SIG-M5 treated with dmso at 0.1 percent for 504 hours (cell line): ENCODE measurements around the gene RBPJ.

Experiments used
- DNase-seq: peaks from one replicate; lab custom pipeline; 2025; ENCODE audit not compliant: unreplicated experiment; lab: John Stamatoyannopoulos, UW

The RBPJ gene

GRCh38 chr4:26413582-26413981 lies 92.8 kb downstream of the RBPJ start:
- DNase-seq = no peak

- no peak for DNase-seq
Measured at GRCh38 chr4:26418107-26418506, 97.3 kb downstream of the RBPJ start.

GRCh38 chr4:26418850-26419249 lies 98.0 kb downstream of the RBPJ start:
- DNase-seq = no peak

GRCh38 chr4:26420438-26420837 lies 99.6 kb downstream of the RBPJ start:
- DNase-seq = no peak

GRCh38 chr4:26420913-26421312 lies 100.1 kb downstream of the RBPJ start:
- DNase-seq = no peak

- no peak for DNase-seq
Measured at GRCh38 chr4:26424153-26424552, 103.3 kb downstream of the RBPJ start.

GRCh38 chr4:26424838-26425237 lies 104.0 kb downstream of the RBPJ start:
- DNase-seq = no peak

GRCh38 chr4:26425953-26426352 lies 105.1 kb downstream of the RBPJ start:
- DNase-seq = no peak

- no peak for DNase-seq
Measured at GRCh38 chr4:26426892-26427291, 106.1 kb downstream of the RBPJ start.

- DNase-seq = no peak
Measured at GRCh38 chr4:26429910-26430309, 109.1 kb downstream of the RBPJ start.

- DNase-seq = no peak
Measured at GRCh38 chr4:26431461-26432180, 110.8 kb downstream of the RBPJ start.

- DNase-seq = no peak
Measured at GRCh38 chr4:26432419-26432818, 111.6 kb downstream of the RBPJ start.

GRCh38 chr4:26433556-26433955 lies 112.7 kb downstream of the RBPJ start:
- DNase-seq = no peak

GRCh38 chr4:26434030-26434639 lies 113.3 kb downstream of the RBPJ start:
- DNase-seq = no peak

- DNase-seq = no peak
Measured at GRCh38 chr4:26441102-26441501, 120.3 kb downstream of the RBPJ start.

GRCh38 chr4:26441771-26442170 lies 121.0 kb downstream of the RBPJ start:
- no peak for DNase-seq

GRCh38 chr4:26447378-26447777 lies 126.6 kb downstream of the RBPJ start:
- DNase-seq = no peak

GRCh38 chr4:26450418-26450817 lies 129.6 kb downstream of the RBPJ start:
- no peak for DNase-seq

- DNase-seq = no peak
Measured at GRCh38 chr4:26451597-26451996, 130.8 kb downstream of the RBPJ start.

GRCh38 chr4:26452565-26453531 lies 132.0 kb downstream of the RBPJ start:
- no peak for DNase-seq

GRCh38 chr4:26454961-26455360 lies 134.1 kb downstream of the RBPJ start:
- DNase-seq = no peak

GRCh38 chr4:26455571-26455970 lies 134.8 kb downstream of the RBPJ start:
- no peak for DNase-seq
